NT2/D1 (cell line): Measurements from ENCODE around the gene SLC24A4.

Experiments
- SUZ12 ChIP-seq: IDR thresholded peaks from 2 replicates; pipeline ENCODE4 v1.6.1; 2011; ENCODE audit not compliant: insufficient read length, insufficient read depth; ENCODE audit errors: extremely low read depth
- YY1 ChIP-seq: IDR thresholded peaks from 2 replicates; pipeline ENCODE4 v1.6.1; 2011; ENCODE audit not compliant: insufficient read length, insufficient read depth
- ZNF274 ChIP-seq: IDR thresholded peaks from 2 replicates; pipeline ENCODE4 v1.6.1; 2011; ENCODE audit warnings: mild to moderate bottlenecking, low read depth, low read length

GRCh38 chr14:92437309-92437708 is 114.3 kb downstream of the SLC24A4 start:
- TF ChIP-seq ZNF274 (no peak), SUZ12 (no peak), YY1 (no peak)
